HG02798 (cell line): Measurements from ENCODE around the gene MCF2L.

ENCODE experiments used
- ATAC-seq: cut with Tn5 transposase; IDR thresholded peaks from one replicate; pipeline ENCODE4 v1.9.1; 2021; ENCODE audit warnings: mild to moderate bottlenecking; ENCODE audit not compliant: unreplicated experiment, poor library complexity

The MCF2L gene

DNA sequence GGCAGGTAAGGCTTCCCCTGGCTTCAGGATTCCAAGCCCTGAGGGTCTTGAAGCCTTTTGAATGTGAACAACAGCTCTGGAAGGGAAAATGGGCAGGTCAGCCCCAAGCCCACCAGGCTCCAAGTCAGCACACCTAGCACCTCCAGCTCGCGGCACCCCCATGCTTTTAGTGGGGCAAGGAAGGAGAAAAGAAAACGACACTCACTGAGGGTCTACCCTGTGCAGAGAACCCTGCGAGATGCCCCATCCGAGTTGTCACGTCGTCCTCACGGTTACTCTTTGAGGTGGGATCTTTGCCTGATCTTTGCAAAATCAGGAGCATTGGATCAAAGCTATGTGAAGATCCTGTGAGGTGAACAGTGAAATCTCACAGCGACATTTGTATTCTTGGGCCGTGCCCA is 147.9 kb downstream of the MCF2L start:
- no peak for ATAC-seq

GRCh38 chr13:113117335-113117872 is 148.4 kb downstream of the MCF2L start:
- ATAC-seq, result no peak

DNA sequence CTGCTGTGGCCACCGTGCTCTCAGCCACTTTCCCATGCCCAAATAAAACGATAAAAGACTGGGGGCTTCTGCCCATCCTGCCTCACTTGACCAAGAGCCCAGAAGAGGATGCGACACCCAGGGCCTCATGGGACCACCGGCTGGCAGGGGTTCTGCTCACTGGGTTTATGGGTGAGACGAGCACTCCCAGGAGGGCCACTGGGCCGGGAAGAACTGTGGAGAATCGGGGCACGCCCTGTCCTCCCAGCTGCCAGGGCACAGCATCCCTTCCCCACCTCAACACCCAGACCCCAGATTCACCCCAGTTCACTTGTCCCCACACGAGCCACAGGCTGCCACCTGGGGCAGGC is 148.9 kb downstream of the MCF2L start:
- ATAC-seq, result no peak

- ATAC-seq, result no peak
Measured at GRCh38 chr13:113118261-113119021, 149.4 kb downstream of the MCF2L start.

- no peak for ATAC-seq
Measured at GRCh38 chr13:113119166-113119821, 150.3 kb downstream of the MCF2L start.

DNA sequence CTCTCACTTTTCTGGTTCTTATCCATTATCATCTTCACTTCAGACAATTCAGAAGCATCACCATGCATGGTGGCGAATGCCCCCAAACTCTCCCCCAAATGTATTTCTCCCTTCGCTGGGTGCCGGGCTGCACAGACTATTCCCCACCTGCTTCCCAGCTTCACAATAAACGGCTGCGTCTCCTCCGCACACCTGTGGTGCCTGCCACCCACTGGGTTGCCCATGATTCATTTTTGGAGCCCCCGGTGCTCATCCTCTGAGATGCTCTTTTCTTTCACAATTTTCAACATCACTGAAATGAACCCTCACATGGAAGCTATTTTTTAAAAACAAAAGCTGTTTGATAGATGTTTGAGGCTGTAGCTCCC is 150.8 kb downstream of the MCF2L start:
- no peak for ATAC-seq

DNA sequence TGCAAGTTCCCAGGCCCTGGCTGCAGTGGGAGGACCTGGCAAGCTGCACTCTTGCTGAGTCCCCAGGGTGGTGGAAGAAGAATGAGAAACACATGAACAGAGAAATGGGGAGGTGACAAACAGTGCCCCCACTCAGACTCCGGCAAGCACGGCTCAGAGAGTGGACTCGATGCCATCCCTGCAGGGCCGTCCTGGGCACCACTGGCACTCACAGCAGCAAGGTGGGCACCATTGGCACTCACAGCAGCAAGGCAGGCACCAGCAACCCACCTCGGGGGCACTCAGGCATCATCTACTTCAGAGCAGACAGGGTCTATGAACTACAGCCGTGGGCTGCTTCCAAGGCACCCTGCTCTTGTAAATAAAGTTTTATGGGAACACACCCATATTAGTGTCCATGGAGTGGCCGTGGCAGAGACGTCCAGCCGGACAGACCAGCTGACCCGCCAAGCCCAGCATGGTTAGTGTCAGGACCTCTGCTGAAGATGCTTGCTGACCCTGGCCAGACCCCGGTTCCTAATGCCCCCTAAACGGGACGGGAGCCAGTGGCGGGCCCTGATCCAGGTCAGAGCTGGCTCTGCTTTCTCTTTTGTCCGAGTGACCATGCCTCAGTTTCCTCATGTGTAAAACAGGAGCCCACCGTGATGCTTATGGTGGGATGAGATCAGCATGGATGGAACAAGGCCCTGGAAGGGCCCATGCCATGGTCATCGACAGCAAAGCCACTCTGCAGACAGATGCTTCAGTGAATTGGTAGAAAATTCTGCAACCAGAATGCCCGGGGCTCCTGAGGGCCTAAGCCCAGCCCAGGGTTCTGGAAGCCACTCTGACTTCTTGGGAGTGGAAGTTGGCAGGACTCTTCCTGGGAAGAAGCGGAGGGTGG is 151.5 kb downstream of the MCF2L start:
- no peak for ATAC-seq

DNA sequence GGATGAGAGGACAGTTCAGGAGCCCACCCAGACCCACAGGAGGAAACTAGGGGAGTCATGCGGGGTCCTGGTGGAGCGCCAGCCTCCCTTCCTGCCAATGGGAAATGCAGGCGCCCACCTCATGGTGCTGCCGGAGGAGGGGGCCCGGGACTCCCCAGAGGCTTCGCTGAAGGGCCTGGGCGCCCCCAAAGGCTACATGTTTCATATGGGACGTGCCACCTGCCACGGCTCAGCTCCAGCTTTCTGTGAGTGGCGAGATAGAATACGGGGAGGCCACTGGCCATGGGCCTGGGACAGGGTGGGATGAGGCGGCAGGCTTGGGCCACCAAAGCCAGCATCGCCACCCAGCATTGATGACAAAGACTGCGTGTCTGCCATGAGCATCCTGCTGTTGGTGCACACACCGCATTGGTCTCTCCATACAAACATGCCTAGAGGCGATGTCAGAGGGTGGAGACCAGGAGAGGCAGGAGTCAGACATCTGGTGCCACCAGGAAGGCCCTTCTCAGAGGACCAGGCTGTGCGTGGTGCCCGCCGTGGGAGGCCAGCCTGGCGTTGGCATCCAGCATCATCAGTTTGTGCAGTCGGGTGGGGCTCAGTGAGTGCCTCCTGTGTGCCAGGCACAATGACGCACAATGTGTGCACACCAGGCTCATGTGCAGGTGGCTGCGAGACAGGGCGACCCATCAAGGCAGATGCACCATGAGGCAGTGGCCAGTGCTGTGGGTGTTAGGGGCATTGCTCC is 152.3 kb downstream of the MCF2L start:
- no peak for ATAC-seq

- ATAC-seq, result no peak
Measured at GRCh38 chr13:113121928-113122471, 153.0 kb downstream of the MCF2L start.

DNA sequence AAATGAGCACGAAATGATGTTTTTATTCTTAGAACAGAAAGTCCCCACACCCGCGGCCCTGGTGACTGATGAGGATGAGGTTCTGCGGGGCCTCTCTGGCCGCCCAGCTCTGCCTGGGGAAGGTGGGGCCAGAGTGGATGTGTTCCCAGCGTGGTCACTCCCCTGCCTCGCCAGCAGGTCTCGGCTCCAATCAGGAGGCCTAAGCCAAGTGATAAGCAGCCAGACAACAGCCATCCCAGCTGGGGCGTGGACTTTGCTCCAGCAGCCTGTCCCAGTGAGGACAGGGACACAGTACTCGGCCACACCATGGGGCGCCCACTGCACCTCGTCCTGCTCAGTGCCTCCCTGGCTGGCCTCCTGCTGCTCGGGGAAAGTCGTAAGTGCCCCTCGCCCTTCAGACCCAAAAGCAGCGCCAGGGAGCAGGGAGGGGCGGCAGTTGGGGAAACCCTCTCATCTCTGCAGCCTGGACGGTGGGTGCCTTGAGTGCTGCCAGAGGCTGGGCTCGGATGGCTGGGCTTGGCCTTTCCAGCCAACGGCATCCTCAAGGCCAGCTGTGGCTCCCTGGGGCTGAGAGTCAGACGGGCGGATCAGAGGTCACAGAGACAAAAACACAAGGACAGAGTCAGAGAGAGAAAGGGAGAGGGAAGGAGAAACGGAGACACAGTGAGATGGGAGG is 153.7 kb downstream of the MCF2L start, which contains the start of gene F10:
Gene F10, plus strand, starts transcription at position 250 of the 676 bp plus-strand sequence. Its CDS starts 57 bp downstream, at position 307.
- ATAC-seq, result no peak

DNA sequence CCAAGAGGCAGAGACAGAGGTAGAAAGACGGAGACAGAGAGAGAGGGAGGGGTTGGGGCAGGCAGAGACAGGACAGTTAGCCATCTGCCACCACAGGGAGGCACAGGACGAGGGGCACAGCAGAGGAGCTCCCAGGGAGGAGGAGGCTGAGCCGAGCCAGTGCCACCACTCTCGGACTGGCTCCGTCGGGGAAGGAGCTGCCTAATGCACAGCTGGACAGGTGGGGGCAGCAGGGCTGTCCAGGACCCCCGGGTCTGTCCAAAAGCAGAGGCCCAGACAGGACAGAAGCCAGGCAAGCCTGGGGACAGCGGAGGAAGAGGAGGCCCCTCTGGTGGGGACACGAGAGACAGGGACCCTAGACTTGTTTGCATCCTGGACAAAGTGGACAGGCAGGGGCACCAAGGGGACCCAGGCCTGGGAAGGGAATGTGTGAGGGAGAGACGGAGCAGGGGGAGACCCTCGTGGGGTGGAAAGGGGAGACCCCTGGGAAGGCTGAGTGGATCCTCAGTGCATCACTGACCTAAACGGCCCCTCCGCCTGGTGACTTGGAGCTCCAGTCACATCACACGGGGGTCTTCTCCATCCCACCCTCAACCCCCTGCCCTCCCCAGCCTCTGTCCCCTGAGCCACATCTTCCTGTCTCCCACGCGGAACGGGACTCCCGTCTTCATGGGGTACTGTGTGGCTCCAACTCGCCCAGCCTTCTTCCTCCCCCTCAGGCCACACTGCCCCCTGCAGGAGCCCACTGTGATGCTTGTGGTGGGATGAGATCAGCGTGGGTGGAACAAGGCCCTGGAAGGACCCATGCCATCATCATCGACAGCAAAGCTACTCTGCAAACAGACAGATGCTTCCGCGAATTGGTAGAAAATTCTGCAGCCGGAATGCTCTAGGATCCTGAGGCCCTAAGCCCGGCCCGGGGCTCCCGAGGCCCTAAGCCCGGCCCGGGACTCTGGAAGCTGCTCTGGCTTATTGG is 154.5 kb downstream of the MCF2L start:
- ATAC-seq, result no peak

DNA sequence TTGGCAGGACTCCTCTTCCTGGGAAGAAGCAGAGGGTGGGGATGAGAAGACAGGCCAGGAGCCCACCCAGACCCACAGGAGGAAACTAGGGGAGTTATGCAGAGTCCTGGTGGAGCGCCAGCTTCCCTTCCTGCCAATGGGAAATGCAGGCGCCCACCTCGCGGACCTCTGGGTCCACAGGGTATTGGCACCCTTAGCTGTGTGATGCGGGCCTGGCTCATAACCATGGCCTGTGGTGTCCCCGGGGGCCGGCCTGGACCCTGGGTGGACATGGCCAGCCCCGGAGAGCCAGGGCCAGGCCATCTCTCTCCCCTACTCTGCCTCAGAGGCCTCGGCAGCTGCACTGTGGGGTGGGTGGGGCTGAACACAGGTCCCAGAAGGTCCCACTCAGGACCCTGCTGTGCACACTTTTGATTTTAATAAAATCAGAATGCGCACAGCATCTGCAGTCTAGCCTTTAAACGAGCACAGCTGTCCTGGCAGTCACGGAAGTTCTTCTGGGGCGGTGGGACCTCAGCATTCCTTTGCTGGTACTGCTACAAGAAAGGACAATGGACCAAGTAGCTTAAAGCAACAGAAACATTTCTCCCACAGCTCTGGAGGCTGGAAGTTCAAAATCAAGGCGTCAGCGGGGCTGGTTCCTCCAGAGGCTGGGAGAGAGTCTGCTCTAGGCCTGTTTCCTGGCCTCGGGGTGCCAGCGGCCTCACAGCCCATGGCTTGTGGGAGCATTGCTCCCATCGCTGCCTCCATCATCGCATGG is 155.4 kb downstream of the MCF2L start:
- no peak for ATAC-seq

GRCh38 chr13:113125506-113126264 is 156.7 kb downstream of the MCF2L start:
- no peak for ATAC-seq

GRCh38 chr13:113126265-113127150 is 157.5 kb downstream of the MCF2L start:
- no peak for ATAC-seq

- ATAC-seq, result no peak
Measured at GRCh38 chr13:113129480-113129879, 160.5 kb downstream of the MCF2L start.
